Fibroblast of the aortic adventitia (primary cell): ENCODE data around the gene BIRC2. TPM values are rescaled to one million over a fixed set of nuclear protein-coding genes. Genes with fewer than 3 reads are reported as not detected.

Source experiments
- DNase-seq: peaks from one replicate; pipeline ENCODE4 v3.0.0-alpha.2; 2010; ENCODE audit warnings: low read depth
- H3K4me3 ChIP-seq: 2 replicates; pipeline ENCODE4 v1.5.1; 2011; ENCODE audit warnings: low read depth, mild to moderate bottlenecking, control low read depth, low read length, moderate library complexity
- total RNA-seq: library from RNA; depleted of rRNA; stranded (reverse); fragments of >200 nt; gene quantifications from 2 replicates; pipeline ENCODE4 v1.2.3, GENCODE V29; 2012; ENCODE audit warnings: low replicate concordance
- TF ChIP-seq, protein P1 (sequence below): IDR thresholded peaks from 2 replicates; pipeline ENCODE4 v1.5.1; 2011; ENCODE audit warnings: mild to moderate bottlenecking, low read length, control low read depth, inconsistent platforms; ENCODE audit not compliant: insufficient read depth

Gene BIRC2
- total RNA-seq, 1 donor = 68.7 TPM

DNA sequence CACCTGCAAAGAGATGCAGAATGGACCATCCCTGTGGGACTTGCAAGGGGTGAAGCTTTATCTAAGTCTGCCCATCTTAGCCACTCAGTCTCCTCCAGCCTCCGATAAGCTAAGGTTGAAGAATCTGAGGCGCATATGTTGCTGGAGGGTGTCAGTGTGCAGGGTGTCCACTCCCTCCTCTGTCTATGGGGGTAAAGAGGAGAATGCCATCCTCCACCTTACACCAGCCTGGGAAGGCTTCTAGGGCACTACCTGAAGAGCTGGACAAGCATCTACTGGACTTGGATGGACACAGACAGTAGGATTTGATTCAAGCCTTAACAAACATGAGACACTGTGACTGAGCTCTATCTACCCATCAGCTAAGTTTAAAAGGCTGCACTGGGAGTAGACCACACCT is 59.1 kb downstream of the BIRC2 start:
- H3K4me3 ChIP-seq = no peak overlapping the region
- DNase-seq = no peak
- TF ChIP-seq, protein P1, sequence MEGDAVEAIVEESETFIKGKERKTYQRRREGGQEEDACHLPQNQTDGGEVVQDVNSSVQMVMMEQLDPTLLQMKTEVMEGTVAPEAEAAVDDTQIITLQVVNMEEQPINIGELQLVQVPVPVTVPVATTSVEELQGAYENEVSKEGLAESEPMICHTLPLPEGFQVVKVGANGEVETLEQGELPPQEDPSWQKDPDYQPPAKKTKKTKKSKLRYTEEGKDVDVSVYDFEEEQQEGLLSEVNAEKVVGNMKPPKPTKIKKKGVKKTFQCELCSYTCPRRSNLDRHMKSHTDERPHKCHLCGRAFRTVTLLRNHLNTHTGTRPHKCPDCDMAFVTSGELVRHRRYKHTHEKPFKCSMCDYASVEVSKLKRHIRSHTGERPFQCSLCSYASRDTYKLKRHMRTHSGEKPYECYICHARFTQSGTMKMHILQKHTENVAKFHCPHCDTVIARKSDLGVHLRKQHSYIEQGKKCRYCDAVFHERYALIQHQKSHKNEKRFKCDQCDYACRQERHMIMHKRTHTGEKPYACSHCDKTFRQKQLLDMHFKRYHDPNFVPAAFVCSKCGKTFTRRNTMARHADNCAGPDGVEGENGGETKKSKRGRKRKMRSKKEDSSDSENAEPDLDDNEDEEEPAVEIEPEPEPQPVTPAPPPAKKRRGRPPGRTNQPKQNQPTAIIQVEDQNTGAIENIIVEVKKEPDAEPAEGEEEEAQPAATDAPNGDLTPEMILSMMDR = no peak

DNA sequence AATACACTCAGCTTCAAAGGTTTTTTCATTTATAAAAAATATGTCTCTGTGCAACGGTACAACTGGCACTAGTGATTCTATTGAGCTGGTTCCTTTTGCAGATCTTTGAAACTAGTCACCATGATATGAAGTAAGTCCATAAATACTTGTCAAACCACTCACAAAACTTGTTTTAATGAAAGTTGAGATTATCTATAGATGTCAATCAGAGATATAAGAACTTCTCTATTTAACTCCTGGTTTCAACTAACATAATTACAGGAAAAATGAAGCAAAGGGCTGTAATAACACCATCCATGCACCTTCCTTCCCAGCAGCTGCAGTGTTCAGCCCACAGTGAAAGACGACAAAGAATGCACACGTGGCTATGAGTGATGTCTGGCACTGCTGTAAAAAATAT is 60.9 kb downstream of the BIRC2 start:
- no peak for DNase-seq
- no peak overlapping the region for H3K4me3 ChIP-seq
- TF ChIP-seq, protein P1 = no peak

DNA sequence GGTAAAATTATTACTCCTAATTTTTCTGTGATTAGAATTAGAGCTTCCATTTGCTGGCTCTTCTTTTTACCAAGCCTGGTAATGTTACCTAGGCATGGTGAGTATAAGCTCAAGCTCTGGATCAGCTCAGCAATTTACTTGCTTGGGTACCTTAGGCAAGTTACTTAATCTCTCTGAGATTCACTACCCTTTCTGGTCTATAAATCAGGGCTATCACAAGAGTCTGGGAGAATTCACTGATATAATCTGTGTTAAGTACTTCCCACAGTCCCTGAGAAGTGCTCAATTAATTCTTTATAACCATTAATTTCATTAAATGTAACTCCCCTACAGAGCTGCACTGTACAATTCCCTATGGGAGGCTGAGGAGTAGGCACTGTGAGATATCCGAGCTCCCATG is 61.3 kb downstream of the BIRC2 start:
- TF ChIP-seq, protein P1 = no peak
- H3K4me3 ChIP-seq = no peak overlapping the region
- DNase-seq = no peak

DNA sequence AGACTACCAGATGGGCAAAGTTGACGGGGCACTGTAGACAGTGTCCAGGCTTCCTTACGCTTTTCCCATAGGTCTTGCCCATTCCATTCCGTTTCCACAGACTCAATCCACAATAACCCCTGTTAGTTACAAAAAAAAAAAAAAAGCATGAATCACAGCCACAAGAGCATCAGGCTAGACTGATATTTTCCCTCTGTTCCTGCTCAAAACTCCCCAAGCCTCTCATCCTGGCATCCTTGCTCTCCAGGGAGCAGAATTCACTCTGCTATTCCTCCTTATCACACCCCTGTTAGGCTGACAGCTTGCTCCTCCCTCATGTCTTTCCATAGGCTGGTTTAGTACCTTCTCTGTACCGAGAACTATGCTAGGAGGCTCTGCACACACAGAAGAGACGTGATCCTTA is 63.4 kb downstream of the BIRC2 start:
- DNase-seq = peak; percentile 47
- TF ChIP-seq, protein P1 = no peak
- no peak overlapping the region for H3K4me3 ChIP-seq

GRCh38 chr11:102411142-102411541 is 64.1 kb downstream of the BIRC2 start:
- DNase-seq = no peak
- H3K4me3 ChIP-seq = no peak overlapping the region
- TF ChIP-seq, protein P1 = no peak

GRCh38 chr11:102413497-102413896 is 66.5 kb downstream of the BIRC2 start:
- TF ChIP-seq, protein P1 = no peak
- DNase-seq = no peak
- no peak overlapping the region for H3K4me3 ChIP-seq

- TF ChIP-seq, protein P1 = no peak
- DNase-seq = no peak
Observed at GRCh38 chr11:102414559-102414958, 67.5 kb downstream of the BIRC2 start.

More at GRCh38 chr11:102414559-102414958, 67.5 kb downstream of the BIRC2 start:
- no peak overlapping the region for H3K4me3 ChIP-seq
